CD4-positive, CD25-positive, alpha-beta regulatory T cell (primary cell): Measurements from ENCODE around the gene ATF3. TPM values are rescaled to one million over a fixed set of nuclear protein-coding genes. Genes with fewer than 3 reads are reported as not detected.

ENCODE experiments used
- ATAC-seq, 2 donors: fragments of 150-1000 bp; cut with Tn5 transposase; one replicate each; pipeline ENCODE4 v1.10.0; 2021; ENCODE audit warnings: low read depth in 2 of 2, moderate number of reproducible peaks in 2 of 2, moderate library complexity in 1 of 2
- DNase-seq, 3 donors: peaks; one replicate each; pipeline versions ENCODE4 v3.0.0 to v3.0.0-alpha.2; 2012 to 2022; ENCODE audit warnings: mixed read lengths in 1 of 3
- H3K27ac ChIP-seq: one replicate; pipeline ENCODE4 v1.7.0; 2013; ENCODE audit warnings: mild to moderate bottlenecking, low read length; ENCODE audit not compliant: insufficient read depth, poor library complexity, severe bottlenecking
- H3K27me3 ChIP-seq: one replicate; pipeline ENCODE4 v1.7.0; 2013; ENCODE audit warnings: low read length; ENCODE audit not compliant: control insufficient read depth, insufficient read depth
- H3K36me3 ChIP-seq: one replicate; pipeline ENCODE4 v1.7.0; 2013; ENCODE audit warnings: mild to moderate bottlenecking, low read length, moderate library complexity; ENCODE audit not compliant: control insufficient read depth, insufficient read depth
- H3K4me1 ChIP-seq: 2 replicates; pipeline ENCODE4 v1.7.0; 2013; ENCODE audit warnings: mild to moderate bottlenecking, low read length; ENCODE audit not compliant: insufficient read depth, control insufficient read depth, poor library complexity, severe bottlenecking
- H3K4me3 ChIP-seq: one replicate; pipeline ENCODE4 v1.7.0; 2013; ENCODE audit warnings: low read depth, mild to moderate bottlenecking, low read length, moderate library complexity
- H3K9me3 ChIP-seq, 2 experiments: 1 replicate in 1 of 2; 2 replicates in 1 of 2; pipeline ENCODE4 v1.7.0; 2013; ENCODE audit warnings: low read length in 2 of 2, mild to moderate bottlenecking in 1 of 2, moderate library complexity in 1 of 2; ENCODE audit not compliant: control insufficient read depth in 2 of 2
- H3K27ac Mint-ChIP-seq, 3 donors: one replicate each; pipeline ENCODE4 v1.8.0; 2020 to 2022; ENCODE audit warnings: mild to moderate bottlenecking in 3 of 3, mixed read lengths in 3 of 3, moderate library complexity in 2 of 3
- H3K27me3 Mint-ChIP-seq: one replicate; pipeline ENCODE4 v1.8.0; 2022; ENCODE audit warnings: mild to moderate bottlenecking, mixed read lengths
- H3K36me3 Mint-ChIP-seq: one replicate; pipeline ENCODE4 v1.8.0; 2020; ENCODE audit warnings: mixed read lengths
- H3K4me1 Mint-ChIP-seq, 4 donors: one replicate each; pipeline ENCODE4 v1.8.0; 2020 to 2022; ENCODE audit warnings: mixed read lengths in 4 of 4, mild to moderate bottlenecking in 1 of 4
- H3K4me3 Mint-ChIP-seq, 4 donors: one replicate each; pipeline ENCODE4 v1.8.0; 2020 to 2022; ENCODE audit warnings: mild to moderate bottlenecking in 4 of 4, mixed read lengths in 4 of 4, moderate library complexity in 3 of 4
- H3K9me3 Mint-ChIP-seq, 7 donors: one replicate each; pipeline ENCODE4 v1.8.0; 2020 to 2022; ENCODE audit warnings: mixed read lengths in 7 of 7, mild to moderate bottlenecking in 3 of 7, moderate library complexity in 2 of 7
- polyA plus RNA-seq, 4 donors: library from polyadenylated mRNA; unstranded; fragments of 300-500 nt; fragmentation: Illumina TruSeq; gene quantifications; one replicate each; pipeline ENCODE4 v1.2.3, GENCODE V29; 2021
- total RNA-seq: library from RNA; stranded (reverse); gene quantifications from one replicate; pipeline ENCODE4 v1.2.3, GENCODE V29; 2022

Gene ATF3
- total and polyA plus RNA-seq, 5 donors from 2014 or later: 0.42 to 53.7 (median 0.42) TPM; not detected in 2

- H3K27ac ChIP-seq: no peak overlapping the region
- Mint-ChIP-seq H3K27me3 (peaks cover 53% of the 10 kb centered on the region), H3K4me3 (peak overlapping the region in 1 of 4 donors; percentile 22), H3K36me3 (no peaks in the 10 kb centered on the region), H3K4me1 (peaks cover 0 to 20% (median 13%) of the 10 kb centered on the region in 4 donors), H3K27ac (no peak overlapping the region), H3K9me3 (peaks cover 0 to 3% (median 0%) of the 10 kb centered on the region in 7 donors)
- no peaks in the 10 kb centered on the region for H3K9me3 ChIP-seq
- ATAC-seq: no peak
- H3K27me3 ChIP-seq: peaks cover 28% of the 10 kb centered on the region
- H3K4me1 ChIP-seq: peaks cover 19% of the 10 kb centered on the region
- H3K4me3 ChIP-seq: no peak overlapping the region
- no peaks in the 10 kb centered on the region for H3K36me3 ChIP-seq
- no peak for DNase-seq
Observed at GRCh38 chr1:212612041-212612961, 3.7 kb downstream of the ATF3 start.

GRCh38 chr1:212613440-212614335 is 5.1 kb downstream of the ATF3 start:
- no peak for DNase-seq
- Histone ChIP-seq H3K27me3 (peaks cover 23% of the 10 kb centered on the region), H3K4me1 (peaks cover 7% of the 10 kb centered on the region), H3K36me3 (no peaks in the 10 kb centered on the region), H3K27ac (no peak overlapping the region), H3K4me3 (no peak overlapping the region), H3K9me3 (no peaks in the 10 kb centered on the region)
- peaks cover 0 to 3% (median 0%) of the 10 kb centered on the region in 7 donors for H3K9me3 Mint-ChIP-seq
- peak overlapping the region in 1 of 3 donors; percentile 49 for H3K27ac Mint-ChIP-seq
- H3K36me3 Mint-ChIP-seq: no peaks in the 10 kb centered on the region
- peaks cover 41% of the 10 kb centered on the region for H3K27me3 Mint-ChIP-seq
- H3K4me3 Mint-ChIP-seq: peak overlapping the region in 1 of 4 donors; percentile 22
- peaks cover 0 to 11% (median 9%) of the 10 kb centered on the region in 4 donors for H3K4me1 Mint-ChIP-seq
- no peak for ATAC-seq

- H3K9me3 ChIP-seq: no peaks in the 10 kb centered on the region
- H3K36me3 ChIP-seq: no peaks in the 10 kb centered on the region
- peaks cover 22% of the 10 kb centered on the region for H3K27me3 ChIP-seq
- Mint-ChIP-seq H3K36me3 (no peaks in the 10 kb centered on the region), H3K4me3 (no peak overlapping the region), H3K4me1 (peaks cover 0 to 9% (median 7%) of the 10 kb centered on the region in 4 donors), H3K27ac (no peak overlapping the region), H3K27me3 (peaks cover 34% of the 10 kb centered on the region), H3K9me3 (peaks cover 0 to 3% (median 0%) of the 10 kb centered on the region in 7 donors)
- no peak overlapping the region for H3K27ac ChIP-seq
- DNase-seq: peak in 1 of 3 donors; percentile 32
- H3K4me1 ChIP-seq: peaks cover 4% of the 10 kb centered on the region
- H3K4me3 ChIP-seq: no peak overlapping the region
- ATAC-seq: no peak
Observed at GRCh38 chr1:212614453-212615200, 6.1 kb downstream of the ATF3 start.

- Histone ChIP-seq H3K27me3 (peaks cover 17% of the 10 kb centered on the region), H3K4me1 (no peaks in the 10 kb centered on the region), H3K27ac (no peak overlapping the region), H3K4me3 (no peak overlapping the region), H3K36me3 (no peaks in the 10 kb centered on the region), H3K9me3 (no peaks in the 10 kb centered on the region)
- no peaks in the 10 kb centered on the region for H3K36me3 Mint-ChIP-seq
- H3K27ac Mint-ChIP-seq: no peak overlapping the region
- no peak overlapping the region for H3K4me3 Mint-ChIP-seq
- DNase-seq (no peak), ATAC-seq (no peak)
- H3K27me3 Mint-ChIP-seq: peaks cover 29% of the 10 kb centered on the region
- peaks cover 0 to 3% (median 0%) of the 10 kb centered on the region in 7 donors for H3K9me3 Mint-ChIP-seq
- H3K4me1 Mint-ChIP-seq: peaks cover 0 to 4% (median 2%) of the 10 kb centered on the region in 4 donors
Observed at GRCh38 chr1:212615201-212615470, 6.6 kb downstream of the ATF3 start.

- H3K4me1 Mint-ChIP-seq: no peaks in the 10 kb centered on the region
- H3K27me3 ChIP-seq: peaks cover 4% of the 10 kb centered on the region
Observed at GRCh38 chr1:212618466-212619210, 10.1 kb downstream of the ATF3 start.

GRCh38 chr1:212620293-212620692 is 11.7 kb downstream of the ATF3 start:
- H3K4me3 Mint-ChIP-seq: no peak overlapping the region
- no peak overlapping the region for H3K4me3 ChIP-seq
- DNase-seq: no peak
- H3K9me3 ChIP-seq: no peaks in the 10 kb centered on the region
- no peaks in the 10 kb centered on the region for H3K4me1 Mint-ChIP-seq
- no peak for ATAC-seq
- no peak overlapping the region for H3K27ac ChIP-seq
- H3K36me3 ChIP-seq: no peaks in the 10 kb centered on the region
- H3K27me3 Mint-ChIP-seq: peaks cover 9% of the 10 kb centered on the region
- no peaks in the 10 kb centered on the region for H3K4me1 ChIP-seq
- H3K36me3 Mint-ChIP-seq: no peaks in the 10 kb centered on the region
- no peak overlapping the region for H3K27ac Mint-ChIP-seq
- H3K27me3 ChIP-seq: peaks cover 4% of the 10 kb centered on the region
- no peaks in the 10 kb centered on the region for H3K9me3 Mint-ChIP-seq

More at GRCh38 chr1:212618466-212619210, 10.1 kb downstream of the ATF3 start:
- Mint-ChIP-seq H3K27me3 (peaks cover 10% of the 10 kb centered on the region), H3K36me3 (no peaks in the 10 kb centered on the region), H3K27ac (no peak overlapping the region), H3K9me3 (no peaks in the 10 kb centered on the region), H3K4me3 (no peak overlapping the region)
- no peak overlapping the region for H3K4me3 ChIP-seq
- no peak overlapping the region for H3K27ac ChIP-seq
- H3K9me3 ChIP-seq: no peaks in the 10 kb centered on the region
- ATAC-seq (no peak), DNase-seq (no peak)
- no peaks in the 10 kb centered on the region for H3K36me3 ChIP-seq
- no peaks in the 10 kb centered on the region for H3K4me1 ChIP-seq
